HepG2 (cell line): ENCODE data around the gene SLC9A1. TPM values are rescaled to one million over a fixed set of nuclear protein-coding genes. Genes with fewer than 3 reads are reported as not detected.

Experiments used
- ARNTL ChIP-seq: sonication (generic); formaldehyde crosslinking; IDR thresholded peaks from 2 replicates; pipeline ENCODE4 v1.4.0; 2020; ENCODE audit warnings: mild to moderate bottlenecking, missing genetic modification reagents
- MAZ ChIP-seq, 2 experiments: sonication (generic) in 1 of 2; formaldehyde crosslinking in 1 of 2; IDR thresholded peaks; 2 replicates each; pipeline versions ENCODE4 v1.5.0 to v1.6.1; 2012 to 2020; ENCODE audit warnings: low read depth in 2 of 2, mild to moderate bottlenecking in 2 of 2, borderline replicate concordance in 1 of 2, improper control_type of control experiment in 1 of 2, low read length in 1 of 2, missing genetic modification reagents in 1 of 2, moderate library complexity in 1 of 2
- PLRG1 ChIP-seq: fragments of 450-650 bp; conservative IDR thresholded peaks from 2 replicates; pipeline ENCODE4 v1.6.1; 2016
- THAP11 ChIP-seq: IDR thresholded peaks from 2 replicates; pipeline ENCODE4 v1.6.1; 2016; ENCODE audit warnings: missing biosample characterization, missing genetic modification reagents
- ZNF20 ChIP-seq: sonication (generic); formaldehyde crosslinking; IDR thresholded peaks from 2 replicates; pipeline ENCODE4 v1.4.0; 2020; ENCODE audit warnings: mild to moderate bottlenecking, moderate library complexity, missing genetic modification reagents
- ZNF431 ChIP-seq: sonication (generic); formaldehyde crosslinking; IDR thresholded peaks from 2 replicates; pipeline ENCODE4 v1.9.0; 2022; ENCODE audit warnings: missing genetic modification reagents, low read depth, mild to moderate bottlenecking, borderline replicate concordance
- ZNF891 ChIP-seq: sonication (generic); formaldehyde crosslinking; IDR thresholded peaks from 2 replicates; pipeline ENCODE4 v1.5.0; 2020; ENCODE audit warnings: mild to moderate bottlenecking, missing genetic modification reagents
- polyA plus RNA-seq, 8 experiments: library from polyadenylated mRNA; depleted of rRNA in 3 of 8; stranded (reverse) in 7 of 8; unstranded in 1 of 8; fragments of >200 nt; fragmentation: Illumina TruSeq in 4 of 8; extraction: Trizol in 4 of 8; gene quantifications; 2 replicates each; pipeline versions ENCODE4 v1.2.1 to v1.2.3, GENCODE V29; 2011 to 2016; ENCODE audit warnings: low read depth in 4 of 8, missing spikeins in 1 of 8, mixed read lengths in 1 of 8; ENCODE audit not compliant: insufficient read depth in 1 of 8
- total RNA-seq, 5 experiments: library from RNA; depleted of rRNA; stranded (reverse); fragments of >200 nt; fragmentation: Illumina TruSeq; extraction: Trizol; gene quantifications; 2 replicates each; pipeline ENCODE4 v1.2.3, GENCODE V29; 2016; ENCODE audit warnings: low read depth in 1 of 5
- TF ChIP-seq, protein P1 (sequence below): sonication (generic); formaldehyde crosslinking; IDR thresholded peaks from 2 replicates; pipeline ENCODE4; 2020; ENCODE audit warnings: missing genetic modification reagents, mild to moderate bottlenecking, borderline replicate concordance
- TF ChIP-seq, protein P2 (sequence below): sonication (generic); formaldehyde crosslinking; IDR thresholded peaks from 2 replicates; pipeline ENCODE4 v1.4.0; 2020; ENCODE audit warnings: missing genetic modification reagents; ENCODE audit errors: not compliant biosample characterization
- TF ChIP-seq, protein P3 (sequence below): sonication (generic); formaldehyde crosslinking; IDR thresholded peaks from 2 replicates; pipeline ENCODE4 v1.4.0; 2020; ENCODE audit warnings: mild to moderate bottlenecking, missing genetic modification reagents
- TF ChIP-seq, protein P4 (sequence below): sonication (generic); formaldehyde crosslinking; IDR thresholded peaks from 2 replicates; pipeline ENCODE4 v1.4.0; 2020; ENCODE audit warnings: mild to moderate bottlenecking, missing genetic modification reagents
- TF ChIP-seq, protein P5 (sequence below): sonication (generic); formaldehyde crosslinking; IDR thresholded peaks from 2 replicates; pipeline ENCODE4 v1.4.0; 2020; ENCODE audit warnings: missing genetic modification reagents
- TF ChIP-seq, protein P6 (sequence below): sonication (generic); formaldehyde crosslinking; IDR thresholded peaks from 2 replicates; pipeline ENCODE4 v1.5.0; 2020; ENCODE audit warnings: missing genetic modification reagents
- TF ChIP-seq, protein P7 (sequence below): IDR thresholded peaks from 2 replicates; pipeline ENCODE4 v1.6.1; 2016; ENCODE audit warnings: missing biosample characterization, missing genetic modification reagents, low read depth

Gene SLC9A1
- total and polyA plus RNA-seq, 2 of the 13 experiments (the other 11 are each of a cell fraction or from before 2014, with no cell fraction given): 1.4 to 2.9 TPM

DNA sequence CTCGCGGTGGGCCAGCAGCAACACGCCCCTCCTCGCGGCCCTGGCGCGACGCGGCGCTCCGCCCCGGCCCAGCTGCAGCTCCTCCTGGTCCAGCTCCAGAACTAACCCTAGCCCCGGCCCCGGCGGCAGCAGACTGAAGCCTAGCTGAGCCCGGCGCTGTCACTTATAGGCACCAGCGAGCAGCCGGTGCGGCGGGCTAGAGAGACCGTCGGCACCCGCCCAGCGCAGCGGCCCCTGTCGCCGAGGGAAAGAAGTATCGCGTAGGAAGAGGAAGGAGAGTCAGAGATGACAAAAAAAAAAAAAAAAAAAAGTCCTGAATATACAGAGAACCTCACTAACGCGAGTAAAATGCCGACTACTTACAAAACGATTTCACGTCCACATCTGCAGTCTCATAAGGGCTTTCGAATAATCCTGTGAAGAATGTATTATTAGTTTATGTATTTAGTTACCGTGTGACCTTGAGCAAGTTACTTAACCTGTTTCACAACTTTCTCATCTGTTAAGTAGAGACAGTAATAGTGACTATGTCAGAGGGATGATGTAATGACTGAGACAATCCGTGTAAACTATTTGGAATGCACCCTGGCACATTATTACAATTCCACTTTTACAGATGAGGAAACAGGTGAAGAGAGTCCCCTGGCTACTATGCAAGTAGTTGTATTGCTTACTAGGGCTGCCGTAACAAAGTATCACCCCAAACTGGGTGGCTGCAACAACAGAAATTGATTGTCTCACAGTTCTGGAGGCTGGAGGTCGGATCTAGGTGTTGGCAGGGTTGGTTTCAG, at the start of gene SLC9A1 (continued):
- TF ChIP-seq, protein P1, sequence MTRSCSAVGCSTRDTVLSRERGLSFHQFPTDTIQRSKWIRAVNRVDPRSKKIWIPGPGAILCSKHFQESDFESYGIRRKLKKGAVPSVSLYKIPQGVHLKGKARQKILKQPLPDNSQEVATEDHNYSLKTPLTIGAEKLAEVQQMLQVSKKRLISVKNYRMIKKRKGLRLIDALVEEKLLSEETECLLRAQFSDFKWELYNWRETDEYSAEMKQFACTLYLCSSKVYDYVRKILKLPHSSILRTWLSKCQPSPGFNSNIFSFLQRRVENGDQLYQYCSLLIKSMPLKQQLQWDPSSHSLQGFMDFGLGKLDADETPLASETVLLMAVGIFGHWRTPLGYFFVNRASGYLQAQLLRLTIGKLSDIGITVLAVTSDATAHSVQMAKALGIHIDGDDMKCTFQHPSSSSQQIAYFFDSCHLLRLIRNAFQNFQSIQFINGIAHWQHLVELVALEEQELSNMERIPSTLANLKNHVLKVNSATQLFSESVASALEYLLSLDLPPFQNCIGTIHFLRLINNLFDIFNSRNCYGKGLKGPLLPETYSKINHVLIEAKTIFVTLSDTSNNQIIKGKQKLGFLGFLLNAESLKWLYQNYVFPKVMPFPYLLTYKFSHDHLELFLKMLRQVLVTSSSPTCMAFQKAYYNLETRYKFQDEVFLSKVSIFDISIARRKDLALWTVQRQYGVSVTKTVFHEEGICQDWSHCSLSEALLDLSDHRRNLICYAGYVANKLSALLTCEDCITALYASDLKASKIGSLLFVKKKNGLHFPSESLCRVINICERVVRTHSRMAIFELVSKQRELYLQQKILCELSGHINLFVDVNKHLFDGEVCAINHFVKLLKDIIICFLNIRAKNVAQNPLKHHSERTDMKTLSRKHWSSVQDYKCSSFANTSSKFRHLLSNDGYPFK (CRISPR knock-in tag): peak; percentile 33; the same call in 1 of the 2 replicates
- TF ChIP-seq ARNTL (CRISPR knock-in tag) (peak; percentile 57; the same call in 1 of the 2 replicates), ZNF20 (0 out of 2 replicates have a peak, but pooled peaks have one; percentile 40), ZNF431 (CRISPR knock-in tag) (peak; percentile 90), MAZ (IDR thresholded peaks at IDR 0.05; ENCODE audit: borderline replicate concordance, low read depth, low read length) (no peak; the same call in 1 of the 2 replicates), MAZ (CRISPR knock-in tag; IDR thresholded peaks at IDR 0.05; ENCODE audit: low read depth) (peak; percentile 90), ZNF891 (peak; percentile 43; the same call in 1 of the 2 replicates), THAP11 (CRISPR knock-in tag) (peak; percentile 89), PLRG1 (no peak)
- TF ChIP-seq, protein P2, sequence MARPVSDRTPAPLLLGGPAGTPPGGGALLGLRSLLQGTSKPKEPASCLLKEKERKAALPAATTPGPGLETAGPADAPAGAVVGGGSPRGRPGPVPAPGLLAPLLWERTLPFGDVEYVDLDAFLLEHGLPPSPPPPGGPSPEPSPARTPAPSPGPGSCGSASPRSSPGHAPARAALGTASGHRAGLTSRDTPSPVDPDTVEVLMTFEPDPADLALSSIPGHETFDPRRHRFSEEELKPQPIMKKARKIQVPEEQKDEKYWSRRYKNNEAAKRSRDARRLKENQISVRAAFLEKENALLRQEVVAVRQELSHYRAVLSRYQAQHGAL (CRISPR knock-in tag): peak; percentile 48
- TF ChIP-seq, protein P3, sequence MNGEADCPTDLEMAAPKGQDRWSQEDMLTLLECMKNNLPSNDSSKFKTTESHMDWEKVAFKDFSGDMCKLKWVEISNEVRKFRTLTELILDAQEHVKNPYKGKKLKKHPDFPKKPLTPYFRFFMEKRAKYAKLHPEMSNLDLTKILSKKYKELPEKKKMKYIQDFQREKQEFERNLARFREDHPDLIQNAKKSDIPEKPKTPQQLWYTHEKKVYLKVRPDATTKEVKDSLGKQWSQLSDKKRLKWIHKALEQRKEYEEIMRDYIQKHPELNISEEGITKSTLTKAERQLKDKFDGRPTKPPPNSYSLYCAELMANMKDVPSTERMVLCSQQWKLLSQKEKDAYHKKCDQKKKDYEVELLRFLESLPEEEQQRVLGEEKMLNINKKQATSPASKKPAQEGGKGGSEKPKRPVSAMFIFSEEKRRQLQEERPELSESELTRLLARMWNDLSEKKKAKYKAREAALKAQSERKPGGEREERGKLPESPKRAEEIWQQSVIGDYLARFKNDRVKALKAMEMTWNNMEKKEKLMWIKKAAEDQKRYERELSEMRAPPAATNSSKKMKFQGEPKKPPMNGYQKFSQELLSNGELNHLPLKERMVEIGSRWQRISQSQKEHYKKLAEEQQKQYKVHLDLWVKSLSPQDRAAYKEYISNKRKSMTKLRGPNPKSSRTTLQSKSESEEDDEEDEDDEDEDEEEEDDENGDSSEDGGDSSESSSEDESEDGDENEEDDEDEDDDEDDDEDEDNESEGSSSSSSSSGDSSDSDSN: peak; percentile 91
- TF ChIP-seq, protein P4, sequence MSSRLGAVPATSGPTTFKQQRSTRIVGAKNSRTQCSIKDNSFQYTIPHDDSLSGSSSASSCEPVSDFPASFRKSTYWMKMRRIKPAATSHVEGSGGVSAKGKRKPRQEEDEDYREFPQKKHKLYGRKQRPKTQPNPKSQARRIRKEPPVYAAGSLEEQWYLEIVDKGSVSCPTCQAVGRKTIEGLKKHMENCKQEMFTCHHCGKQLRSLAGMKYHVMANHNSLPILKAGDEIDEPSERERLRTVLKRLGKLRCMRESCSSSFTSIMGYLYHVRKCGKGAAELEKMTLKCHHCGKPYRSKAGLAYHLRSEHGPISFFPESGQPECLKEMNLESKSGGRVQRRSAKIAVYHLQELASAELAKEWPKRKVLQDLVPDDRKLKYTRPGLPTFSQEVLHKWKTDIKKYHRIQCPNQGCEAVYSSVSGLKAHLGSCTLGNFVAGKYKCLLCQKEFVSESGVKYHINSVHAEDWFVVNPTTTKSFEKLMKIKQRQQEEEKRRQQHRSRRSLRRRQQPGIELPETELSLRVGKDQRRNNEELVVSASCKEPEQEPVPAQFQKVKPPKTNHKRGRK (CRISPR knock-in tag): no peak
- TF ChIP-seq, protein P5, sequence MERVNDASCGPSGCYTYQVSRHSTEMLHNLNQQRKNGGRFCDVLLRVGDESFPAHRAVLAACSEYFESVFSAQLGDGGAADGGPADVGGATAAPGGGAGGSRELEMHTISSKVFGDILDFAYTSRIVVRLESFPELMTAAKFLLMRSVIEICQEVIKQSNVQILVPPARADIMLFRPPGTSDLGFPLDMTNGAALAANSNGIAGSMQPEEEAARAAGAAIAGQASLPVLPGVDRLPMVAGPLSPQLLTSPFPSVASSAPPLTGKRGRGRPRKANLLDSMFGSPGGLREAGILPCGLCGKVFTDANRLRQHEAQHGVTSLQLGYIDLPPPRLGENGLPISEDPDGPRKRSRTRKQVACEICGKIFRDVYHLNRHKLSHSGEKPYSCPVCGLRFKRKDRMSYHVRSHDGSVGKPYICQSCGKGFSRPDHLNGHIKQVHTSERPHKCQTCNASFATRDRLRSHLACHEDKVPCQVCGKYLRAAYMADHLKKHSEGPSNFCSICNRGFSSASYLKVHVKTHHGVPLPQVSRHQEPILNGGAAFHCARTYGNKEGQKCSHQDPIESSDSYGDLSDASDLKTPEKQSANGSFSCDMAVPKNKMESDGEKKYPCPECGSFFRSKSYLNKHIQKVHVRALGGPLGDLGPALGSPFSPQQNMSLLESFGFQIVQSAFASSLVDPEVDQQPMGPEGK: no peak
- TF ChIP-seq, protein P6, sequence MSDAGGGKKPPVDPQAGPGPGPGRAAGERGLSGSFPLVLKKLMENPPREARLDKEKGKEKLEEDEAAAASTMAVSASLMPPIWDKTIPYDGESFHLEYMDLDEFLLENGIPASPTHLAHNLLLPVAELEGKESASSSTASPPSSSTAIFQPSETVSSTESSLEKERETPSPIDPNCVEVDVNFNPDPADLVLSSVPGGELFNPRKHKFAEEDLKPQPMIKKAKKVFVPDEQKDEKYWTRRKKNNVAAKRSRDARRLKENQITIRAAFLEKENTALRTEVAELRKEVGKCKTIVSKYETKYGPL (CRISPR knock-in tag): peak; percentile 82
- TF ChIP-seq, protein P7, sequence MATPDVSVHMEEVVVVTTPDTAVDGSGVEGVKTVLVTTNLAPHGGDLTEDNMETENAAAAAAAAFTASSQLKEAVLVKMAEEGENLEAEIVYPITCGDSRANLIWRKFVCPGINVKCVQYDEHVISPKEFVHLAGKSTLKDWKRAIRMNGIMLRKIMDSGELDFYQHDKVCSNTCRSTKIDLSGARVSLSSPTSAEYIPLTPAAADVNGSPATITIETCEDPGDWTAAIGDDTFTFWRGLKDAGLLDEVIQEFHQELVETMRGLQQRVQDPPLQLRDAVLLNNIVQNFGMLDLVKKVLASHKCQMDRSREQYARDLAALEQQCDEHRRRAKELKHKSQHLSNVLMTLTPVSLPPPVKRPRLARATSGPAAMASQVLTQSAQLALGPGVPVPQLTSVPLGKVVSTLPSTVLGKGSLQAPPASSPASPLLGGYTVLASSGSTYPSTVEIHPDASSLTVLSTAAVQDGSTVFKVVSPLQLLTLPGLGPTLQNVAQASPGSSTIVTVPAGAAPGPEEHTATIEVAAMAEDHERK: 0 out of 2 replicates have a peak, but pooled peaks have one; percentile 31
